Skin of body (tissue), 2 donors: Measurements from ENCODE around the gene GSTT4. TPM values are rescaled to one million over a fixed set of nuclear protein-coding genes. Genes with fewer than 3 reads are reported as not detected.
"Not testable (repeated sequence)": the region's sequence is repeated elsewhere in the genome, so short reads cannot be mapped to it uniquely, and the experiment has no call there.

Experiments
- DNase-seq: peaks from one replicate; lab custom pipeline; 2025; lab: John Stamatoyannopoulos, UW
- total RNA-seq: library from RNA; depleted of rRNA; stranded (reverse); fragments of >200 nt; gene quantifications from one replicate; pipeline ENCODE4 v1.2.3, GENCODE V29; 2014

Gene GSTT4
- total RNA-seq, 1 donor from 2014 or later: not detected

GRCh38 chr22:23989583-23990244 lies 15.5 kb downstream of the GSTT4 start:
- not testable (repeated sequence) for DNase-seq

GRCh38 chr22:23986538-23987178 lies 18.6 kb downstream of the GSTT4 start:
- not testable (repeated sequence) for DNase-seq

GRCh38 chr22:23986089-23986488 lies 19.2 kb downstream of the GSTT4 start:
- DNase-seq: not testable (repeated sequence)

GRCh38 chr22:23984430-23984829 lies 20.8 kb downstream of the GSTT4 start:
- no peak for DNase-seq

GRCh38 chr22:23980567-23980966 lies 24.7 kb downstream of the GSTT4 start:
- DNase-seq: not testable (repeated sequence)

GRCh38 chr22:23979557-23980240 lies 25.6 kb downstream of the GSTT4 start, which contains the start of gene GSTT2:
TSS of gene GSTT2 (plus strand) at chr22:23980134.
- not testable (repeated sequence) for DNase-seq

GRCh38 chr22:23977304-23977703 lies 27.9 kb downstream of the GSTT4 start:
- not testable (repeated sequence) for DNase-seq

GRCh38 chr22:23974836-23975352 lies 30.4 kb downstream of the GSTT4 start:
- DNase-seq: not testable (repeated sequence)

- DNase-seq: not testable (repeated sequence)
These were observed 30.9 kb downstream of the GSTT4 start, which contains the start of gene DDT for GRCh38 chr22:23974345-23974744. TSS of gene DDT (minus strand) at chr22:23974441. CDS start at chr22:23974414, 27 bp downstream.

GRCh38 chr22:23971927-23972326 lies 33.3 kb downstream of the GSTT4 start:
- not testable (repeated sequence) for DNase-seq

GRCh38 chr22:23970816-23971486 lies 34.3 kb downstream of the GSTT4 start:
- no peak for DNase-seq

GRCh38 chr22:23970201-23970641 lies 35.0 kb downstream of the GSTT4 start:
- no peak for DNase-seq

- no peak for DNase-seq
These were observed 36.2 kb downstream of the GSTT4 start for GRCh38 chr22:23969071-23969470.

GRCh38 chr22:23966568-23966967 lies 38.7 kb downstream of the GSTT4 start, which contains the start of gene DDTL:
TSS of gene DDTL (plus strand) at chr22:23966888. CDS start at chr22:23966915, 27 bp downstream.
- DNase-seq: not testable (repeated sequence)

- DNase-seq: not testable (repeated sequence)
These were observed 39.2 kb downstream of the GSTT4 start for GRCh38 chr22:23966094-23966493.

- not testable (repeated sequence) for DNase-seq
These were observed 44.0 kb downstream of the GSTT4 start, which contains the start of gene GSTT2B for GRCh38 chr22:23961084-23961771. TSS of gene GSTT2B (minus strand) at chr22:23961195. CDS start at chr22:23961131, 64 bp downstream.

GRCh38 chr22:23956301-23956900 lies 48.9 kb downstream of the GSTT4 start:
- peak; percentile 33 for DNase-seq

GRCh38 chr22:23955886-23956285 lies 49.4 kb downstream of the GSTT4 start:
- not testable (repeated sequence) for DNase-seq

- not testable (repeated sequence) for DNase-seq
These were observed 50.3 kb downstream of the GSTT4 start for GRCh38 chr22:23954991-23955305.
